Fibroblast of lung (primary cell): ENCODE results near the gene HECTD4. TPM values are rescaled to one million over a fixed set of nuclear protein-coding genes. Genes with fewer than 3 reads are reported as not detected.

Source experiments
- DNase-seq, 2 donors: peaks; one replicate each; pipeline versions ENCODE4 v3.0.0 to v3.0.0-alpha.2; 2010; ENCODE audit warnings: low read depth in 2 of 2
- H2AFZ ChIP-seq: 2 replicates; pipeline ENCODE4 v1.5.1; 2012; ENCODE audit warnings: low read length, control low read depth, inconsistent platforms
- H3K27ac ChIP-seq: 2 replicates; pipeline ENCODE4 v1.5.1; 2011; ENCODE audit warnings: low read length, control low read depth; ENCODE audit not compliant: insufficient read depth
- H3K27me3 ChIP-seq: 2 replicates; pipeline ENCODE4 v1.5.1; 2011; ENCODE audit warnings: mild to moderate bottlenecking, low read length; ENCODE audit not compliant: control insufficient read depth, insufficient read depth
- H3K36me3 ChIP-seq: 2 replicates; pipeline ENCODE4 v1.5.1; 2011; ENCODE audit warnings: low read length; ENCODE audit not compliant: control insufficient read depth, insufficient read depth
- H3K4me1 ChIP-seq: 2 replicates; pipeline ENCODE4 v1.5.1; 2011; ENCODE audit warnings: low read length; ENCODE audit not compliant: control insufficient read depth, insufficient read depth; ENCODE audit errors: extremely low read depth
- H3K4me2 ChIP-seq: 2 replicates; pipeline ENCODE4 v1.5.1; 2011; ENCODE audit warnings: low read length, control low read depth; ENCODE audit not compliant: insufficient read depth; ENCODE audit errors: extremely low read depth
- H3K4me3 ChIP-seq, 4 experiments: fragments of 200-600 bp in 1 of 4; sonication (generic) in 1 of 4; replicated peaks in 1 of 4; 2 replicates each; pipeline ENCODE4 v1.5.1; 2011 to 2016; ENCODE audit warnings: low read length in 4 of 4, low read depth in 3 of 4, mild to moderate bottlenecking in 3 of 4, control low read depth in 2 of 4, inconsistent platforms in 1 of 4, mixed read lengths in 1 of 4; ENCODE audit not compliant: insufficient read depth in 1 of 4; ENCODE audit errors: control extremely low read depth in 1 of 4
- H3K79me2 ChIP-seq: 2 replicates; pipeline ENCODE4 v1.5.1; 2012; ENCODE audit warnings: mild to moderate bottlenecking, low read length, inconsistent platforms; ENCODE audit not compliant: control insufficient read depth, insufficient read depth
- H3K9ac ChIP-seq: 2 replicates; pipeline ENCODE4 v1.5.1; 2011; ENCODE audit warnings: mild to moderate bottlenecking, low read length, control low read depth; ENCODE audit not compliant: insufficient read depth
- H3K9me3 ChIP-seq: 2 replicates; pipeline ENCODE4 v1.5.1; 2012; ENCODE audit warnings: low read depth, low read length; ENCODE audit not compliant: control insufficient read depth, insufficient read depth
- H4K20me1 ChIP-seq: 2 replicates; pipeline ENCODE4 v1.5.1; 2011; ENCODE audit warnings: low read length; ENCODE audit not compliant: control insufficient read depth, insufficient read depth; ENCODE audit errors: extremely low read depth
- CTCF ChIP-seq, 2 donors: IDR thresholded peaks in 1 of 2; conservative IDR thresholded peaks in 1 of 2; 1 replicate in 1 of 2; 2 replicates in 1 of 2; pipeline ENCODE4 v1.5.1; 2011 to 2012; ENCODE audit warnings: low read length in 2 of 2, control low read depth in 1 of 2, inconsistent platforms in 1 of 2, low read depth in 1 of 2, mild to moderate bottlenecking in 1 of 2
- EZH2 ChIP-seq: IDR thresholded peaks from 2 replicates; pipeline ENCODE4 v1.5.1; 2012; ENCODE audit warnings: low read length, control low read depth, mild to moderate bottlenecking; ENCODE audit errors: missing control alignments
- polyA plus RNA-seq, 2 donors: library from polyadenylated mRNA; depleted of rRNA in 1 of 2; stranded (reverse) in 1 of 2; unstranded in 1 of 2; fragments of >200 nt; gene quantifications; 2 replicates each; pipeline ENCODE4 v1.2.1, GENCODE V29; 2011 to 2012; ENCODE audit warnings: missing spikeins in 1 of 2
- total RNA-seq: library from RNA; depleted of rRNA; stranded (reverse); fragments of >200 nt; gene quantifications from 2 replicates; pipeline ENCODE4 v1.2.1, GENCODE V29; 2014

Gene HECTD4
- total and polyA plus RNA-seq, 2 donors (not counting 1 experiment from before 2014, with no cell fraction given), result 5.1 to 31.7 TPM

DNA sequence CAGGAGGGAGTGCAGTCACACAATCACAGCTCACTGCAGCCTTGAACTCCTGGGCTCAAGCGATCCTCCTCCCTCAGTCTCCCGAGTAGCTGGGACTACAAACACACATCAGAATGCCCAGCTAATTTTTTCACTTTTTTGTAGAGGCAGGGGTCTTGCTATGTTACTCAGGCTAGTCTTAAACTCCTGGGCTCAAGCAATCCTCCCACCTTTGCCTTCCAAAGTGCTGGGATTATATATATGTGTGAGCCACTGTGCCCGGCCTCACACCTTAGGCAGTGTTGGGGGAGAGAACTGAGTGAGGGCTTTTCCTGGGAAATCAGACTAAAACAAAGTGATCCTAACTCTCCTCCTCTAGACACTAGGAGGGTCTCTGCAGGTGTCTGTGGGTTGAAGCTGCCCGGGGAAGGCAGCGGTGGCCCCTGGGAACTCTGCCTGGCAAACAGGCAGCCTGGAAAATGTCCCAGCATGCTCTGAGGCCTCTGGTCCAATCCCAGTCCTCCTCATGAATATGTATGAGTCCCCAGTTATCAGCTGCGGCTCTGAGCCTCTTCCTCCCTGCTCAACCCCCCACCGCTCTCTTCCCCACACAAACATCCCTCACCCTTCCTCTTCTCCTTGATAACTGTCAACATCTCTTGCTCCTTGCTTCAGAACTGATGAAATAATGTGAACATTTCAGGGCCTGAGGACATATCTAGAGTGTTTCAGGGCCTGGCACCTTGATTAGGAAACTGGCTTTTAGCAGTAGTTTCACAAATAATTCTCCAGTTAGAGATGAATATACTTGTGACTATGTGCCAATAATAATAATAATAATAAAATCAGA is 265.8 kb downstream of the HECTD4 start:
- peak overlapping the region; percentile 40 for H3K4me2 ChIP-seq
- H3K27ac ChIP-seq, result peak overlapping the region; percentile 56
- peak; percentile 48 to 75 for DNase-seq
- no peaks in the 10 kb centered on the region for H3K9me3 ChIP-seq
- H3K79me2 ChIP-seq, result no peaks in the 10 kb centered on the region
- peak overlapping the region; percentile 39 for H2AFZ ChIP-seq
- H3K27me3 ChIP-seq, result no peaks in the 10 kb centered on the region
- TF ChIP-seq EZH2 (no peak), CTCF (conservative IDR thresholded peaks at IDR 0.05 in 1 of 2, IDR thresholded peaks at IDR 0.05 in 1 of 2; ENCODE audit: low read depth in 1 of 2, low read length in 2 of 2) (no peak)
- H3K9ac ChIP-seq, result no peak overlapping the region
- peaks cover 4% of the 10 kb centered on the region for H3K4me1 ChIP-seq
- no peaks in the 10 kb centered on the region for H4K20me1 ChIP-seq
- H3K36me3 ChIP-seq, result no peaks in the 10 kb centered on the region
- H3K4me3 ChIP-seq, result no peak overlapping the region

DNA sequence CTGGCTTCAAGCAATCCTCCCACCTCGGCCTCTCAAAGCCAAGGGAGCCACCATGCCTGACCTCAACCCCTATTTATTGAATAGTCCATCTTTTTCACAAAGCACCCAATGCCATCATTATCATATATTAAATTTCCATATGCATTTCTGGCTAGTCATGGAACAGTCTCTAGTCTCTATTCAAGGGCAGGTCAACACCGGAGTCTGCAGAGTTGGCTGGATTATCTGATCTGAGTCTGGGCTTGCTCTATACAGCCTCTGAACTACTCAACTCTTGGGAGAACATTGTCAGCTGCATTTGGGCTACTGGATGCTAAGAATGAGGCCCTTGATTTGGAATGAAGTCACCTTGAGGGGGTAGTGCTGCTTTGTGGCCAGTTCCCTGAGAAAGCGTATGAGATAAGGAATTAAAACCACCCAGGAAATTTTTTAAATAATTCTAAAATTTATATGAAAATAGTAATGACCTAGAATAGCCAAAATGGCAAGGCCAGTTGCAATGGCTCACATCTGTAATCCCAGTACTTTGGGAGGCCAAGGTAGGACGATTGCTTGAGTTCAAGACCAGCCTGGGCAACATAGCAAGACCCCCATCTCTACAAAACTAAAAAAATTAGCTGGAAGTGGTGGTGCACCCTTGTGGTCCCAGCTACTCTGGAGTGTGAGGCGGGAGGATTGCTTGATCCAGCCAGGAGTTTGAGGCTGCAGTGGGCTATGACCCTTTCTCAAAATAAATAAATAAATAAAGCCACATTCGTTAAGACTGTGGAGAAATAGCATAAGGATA is 266.8 kb downstream of the HECTD4 start:
- no peak overlapping the region for H3K27ac ChIP-seq
- H3K9me3 ChIP-seq, result no peaks in the 10 kb centered on the region
- DNase-seq, result no peak
- no peak overlapping the region for H3K9ac ChIP-seq
- H3K36me3 ChIP-seq, result no peaks in the 10 kb centered on the region
- no peaks in the 10 kb centered on the region for H4K20me1 ChIP-seq
- no peaks in the 10 kb centered on the region for H3K79me2 ChIP-seq
- no peak overlapping the region for H2AFZ ChIP-seq
- TF ChIP-seq CTCF (conservative IDR thresholded peaks at IDR 0.05 in 1 of 2, IDR thresholded peaks at IDR 0.05 in 1 of 2; ENCODE audit: low read depth in 1 of 2, low read length in 2 of 2) (no peak), EZH2 (no peak)
- no peaks in the 10 kb centered on the region for H3K27me3 ChIP-seq
- H3K4me3 ChIP-seq, result no peak overlapping the region
- H3K4me1 ChIP-seq, result peaks cover 4% of the 10 kb centered on the region
- no peak overlapping the region for H3K4me2 ChIP-seq

DNA sequence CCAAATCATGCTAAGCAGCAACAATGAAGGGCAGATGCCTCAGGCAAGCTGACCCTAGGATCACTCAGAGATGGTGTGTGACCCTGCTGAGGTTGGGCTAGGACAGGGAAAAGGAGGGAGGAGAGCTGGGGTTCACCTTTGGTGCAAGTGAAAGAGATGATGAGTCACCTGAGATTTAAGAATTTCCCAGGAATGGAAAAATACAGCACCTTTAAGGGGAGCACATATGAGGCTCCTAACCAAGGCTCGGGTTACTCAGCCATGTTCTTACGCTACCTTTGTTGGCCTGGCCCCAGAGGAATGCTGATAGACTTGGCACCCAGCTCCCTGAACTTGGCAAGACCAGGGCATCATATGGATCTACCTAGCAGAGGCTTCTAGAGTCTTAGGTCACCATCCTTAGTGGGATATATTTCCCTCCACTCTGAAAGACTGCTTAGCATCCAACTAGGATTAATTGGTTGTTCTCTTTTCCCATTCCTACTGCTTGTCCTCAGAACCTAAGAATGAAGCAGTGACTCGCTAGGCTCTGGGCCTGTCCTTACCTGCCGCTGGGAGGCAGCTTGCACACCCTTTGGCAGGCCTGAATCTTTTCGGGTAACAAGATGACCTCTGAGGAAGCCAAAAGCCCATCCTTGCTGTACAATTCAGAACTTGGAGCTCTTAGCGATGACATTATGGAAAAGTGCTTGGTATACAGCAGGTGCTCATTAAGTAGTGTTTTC is 269.7 kb downstream of the HECTD4 start:
- peaks cover 14% of the 10 kb centered on the region for H3K79me2 ChIP-seq
- H3K27me3 ChIP-seq, result no peaks in the 10 kb centered on the region
- no peak overlapping the region for H3K9ac ChIP-seq
- peaks cover 4% of the 10 kb centered on the region for H3K4me1 ChIP-seq
- H3K4me2 ChIP-seq, result no peak overlapping the region
- DNase-seq, result no peak
- no peak overlapping the region for H2AFZ ChIP-seq
- no peak overlapping the region for H3K4me3 ChIP-seq
- H3K9me3 ChIP-seq, result no peaks in the 10 kb centered on the region
- H3K27ac ChIP-seq, result no peak overlapping the region
- H4K20me1 ChIP-seq, result no peaks in the 10 kb centered on the region
- no peaks in the 10 kb centered on the region for H3K36me3 ChIP-seq
- TF ChIP-seq CTCF (conservative IDR thresholded peaks at IDR 0.05 in 1 of 2, IDR thresholded peaks at IDR 0.05 in 1 of 2; ENCODE audit: low read depth in 1 of 2, low read length in 2 of 2) (no peak), EZH2 (no peak)
